ENCODE data around the gene DENND1A. TPM values are rescaled to one million over a fixed set of nuclear protein-coding genes. Genes with fewer than 3 reads are reported as not detected.
A peak's percentile ranks its signal among the peaks of the same experiment; 100 is the strongest.

DENND1A gene
- total RNA-seq, 1 donor from 2014 or later: 6.9 TPM

DNA sequence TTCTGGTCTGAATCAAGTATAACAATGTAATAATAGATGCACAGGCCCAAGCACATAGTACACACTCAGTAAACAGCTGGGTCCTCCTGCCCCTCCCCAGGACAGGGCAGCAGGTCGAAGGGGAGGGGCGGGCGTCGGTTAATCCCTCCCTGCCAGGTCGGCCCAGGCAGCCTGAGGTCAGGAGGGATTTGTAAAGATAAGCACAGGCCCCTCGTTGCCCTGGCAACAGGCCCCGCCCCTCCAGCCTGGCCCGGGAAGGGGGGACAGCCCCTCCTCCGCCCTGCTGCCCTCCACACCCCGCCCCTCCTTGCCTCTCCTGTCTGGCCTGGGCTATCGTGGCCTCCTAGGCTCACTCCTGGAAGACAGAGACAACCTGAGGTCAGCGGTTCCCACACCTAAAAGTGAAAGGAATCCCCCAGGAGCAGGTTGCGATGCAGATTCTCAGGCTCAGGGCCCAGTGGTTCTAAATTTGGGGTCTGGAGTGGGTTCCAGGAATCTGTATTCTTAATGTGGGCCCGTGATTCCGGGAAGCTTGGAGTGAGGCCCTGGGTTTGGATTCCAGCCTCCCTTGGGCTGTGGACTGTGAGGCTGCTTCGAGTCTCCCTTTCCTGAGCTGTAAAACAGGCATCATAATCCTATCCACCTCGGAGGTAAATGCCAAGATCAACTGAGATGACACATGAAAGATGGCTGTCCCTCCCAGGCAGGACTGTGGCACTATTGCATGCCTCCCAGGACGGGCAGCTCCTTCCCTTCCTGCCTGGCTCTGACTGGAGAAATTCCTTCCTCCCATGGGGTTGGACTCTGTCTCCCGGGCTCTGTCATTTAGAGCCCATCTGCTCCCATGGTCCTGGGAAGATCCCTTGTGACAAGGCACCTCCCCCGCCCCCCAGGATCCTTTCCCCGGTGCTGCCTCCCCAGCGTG, 569.5 kb downstream of the DENND1A start:
- no peak for DNase-seq (ENCODE audit: low read depth in 2 of 2)

DNA sequence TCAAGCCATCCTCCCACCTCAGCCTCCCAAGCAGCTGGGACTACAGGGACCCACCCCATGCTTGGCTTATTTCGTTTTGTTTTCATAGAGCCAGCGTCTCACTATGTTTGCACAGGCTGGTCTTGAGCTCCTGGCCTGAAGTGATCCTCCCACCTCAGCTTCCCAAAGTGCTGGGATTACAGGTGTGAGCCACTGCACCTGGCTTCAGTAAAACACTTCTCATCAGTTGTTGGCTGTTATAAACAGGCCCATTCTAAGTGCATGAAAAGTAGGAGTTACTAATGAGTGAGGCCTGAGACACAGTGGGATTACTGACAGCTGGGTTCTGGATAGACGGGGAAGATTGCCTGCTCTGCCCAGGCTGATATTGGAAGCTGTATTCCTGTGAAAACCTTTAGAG, 570.4 kb downstream of the DENND1A start:
- no peak for DNase-seq (ENCODE audit: low read depth in 2 of 2)

DNA sequence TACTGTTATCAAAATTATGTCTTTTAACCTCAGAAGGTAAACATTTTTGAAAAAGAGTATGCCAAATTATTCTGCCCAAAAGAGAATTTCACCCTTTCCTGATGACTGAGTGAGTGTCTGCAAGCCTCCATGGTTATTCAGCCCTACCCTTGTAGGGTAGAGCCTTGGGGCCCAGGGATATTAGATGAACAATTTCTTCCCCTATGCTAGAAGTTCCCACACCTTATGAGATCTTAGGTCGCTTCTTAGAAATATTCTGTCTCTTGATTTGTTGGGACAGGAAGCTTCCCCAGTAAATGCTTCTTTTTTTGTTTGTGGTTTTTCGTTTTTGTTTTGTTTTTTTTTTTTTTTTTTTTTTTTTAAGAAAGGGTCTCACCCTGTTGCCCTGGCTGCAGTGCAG, 570.8 kb downstream of the DENND1A start:
- DNase-seq (ENCODE audit: low read depth in 2 of 2): no peak

DNA sequence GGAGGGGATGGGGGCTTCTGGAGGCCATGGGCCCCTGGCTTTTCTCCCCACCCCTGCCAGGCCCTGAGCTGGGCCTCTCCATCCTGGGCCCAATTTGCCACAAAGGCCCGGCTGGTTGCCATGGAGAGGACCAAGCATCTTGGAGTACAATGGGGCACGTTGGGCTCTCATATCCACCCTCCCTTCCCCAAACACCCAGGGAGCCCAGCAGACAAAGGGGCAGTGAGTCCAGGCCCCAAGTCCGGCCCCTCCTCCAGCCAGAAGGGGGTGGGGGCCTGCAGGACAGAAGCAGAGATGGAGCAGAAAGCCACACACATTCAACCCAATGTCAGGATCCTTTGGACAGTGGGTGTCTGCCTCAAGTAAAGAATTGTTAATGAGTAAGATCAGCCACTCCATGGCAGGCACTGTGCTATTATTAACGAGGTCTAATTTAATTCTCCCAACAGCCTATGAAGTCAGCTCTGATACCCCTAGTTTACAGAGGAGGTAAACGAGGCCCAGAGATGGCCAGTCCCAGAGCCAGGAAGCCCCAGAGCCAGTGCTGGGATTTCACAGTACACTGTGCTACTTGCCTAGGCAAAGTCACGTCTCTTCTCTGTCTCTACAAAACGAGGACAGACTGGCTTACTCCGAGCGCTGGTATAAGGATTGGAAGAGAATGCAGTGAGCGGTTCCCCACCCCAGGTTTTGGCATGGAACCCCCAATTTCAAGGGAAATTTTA, 571.6 kb downstream of the DENND1A start:
- no peak for DNase-seq (ENCODE audit: low read depth in 2 of 2)

- DNase-seq (ENCODE audit: low read depth in 2 of 2): no peak
These were observed 572.2 kb downstream of the DENND1A start for GRCh38 chr9:123357743-123358059.

- no peak for DNase-seq (ENCODE audit: low read depth in 2 of 2)
These were observed 572.8 kb downstream of the DENND1A start for GRCh38 chr9:123356851-123357742.

GRCh38 chr9:123355761-123356431, 574.0 kb downstream of the DENND1A start, which contains the start of gene CRB2:
CRB2 (plus strand) TSS chr9:123356197; CDS start chr9:123356261, 64 bp downstream.
- DNase-seq (ENCODE audit: low read depth in 2 of 2): no peak

DNA sequence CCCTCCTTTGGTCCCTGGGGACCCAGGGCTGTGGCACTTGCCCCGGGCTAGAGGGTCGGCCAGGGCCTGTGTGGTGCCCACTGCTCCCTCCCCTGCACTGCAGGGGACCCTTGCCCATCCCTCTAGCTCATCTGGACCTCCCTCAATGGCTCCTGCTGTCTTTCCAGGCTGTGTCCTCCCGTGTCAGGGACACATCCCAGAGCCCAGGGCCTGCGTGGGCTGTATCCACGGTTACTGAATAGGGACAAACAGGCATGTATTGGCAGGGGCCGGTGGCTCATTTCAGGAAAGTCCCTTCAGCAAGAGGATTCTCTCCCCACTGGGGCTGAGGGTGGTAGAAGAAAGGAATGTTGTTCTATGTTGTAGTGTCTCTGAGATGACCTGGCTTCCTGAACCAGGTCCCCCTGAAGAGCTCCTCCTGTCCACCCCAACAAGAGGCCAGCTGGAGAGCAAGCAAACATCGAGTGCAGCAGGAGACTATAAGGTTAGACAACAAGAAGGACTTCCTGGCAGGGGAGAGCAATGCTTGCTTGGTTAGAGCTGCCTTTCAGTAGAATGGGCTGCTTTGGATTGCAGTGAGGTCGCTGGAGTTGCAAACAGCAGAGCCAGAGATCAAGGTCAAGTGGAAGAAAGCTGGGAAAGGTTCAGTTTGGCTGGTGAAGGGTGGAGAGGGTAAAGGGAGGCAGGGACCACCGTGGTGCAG, 575.0 kb downstream of the DENND1A start:
- no peak for DNase-seq (ENCODE audit: low read depth in 2 of 2)

- DNase-seq (ENCODE audit: low read depth in 2 of 2): peak; percentile 59 to 75
These were observed 575.8 kb downstream of the DENND1A start for GRCh38 chr9:123353984-123354591.

GRCh38 chr9:123353041-123353440, 576.9 kb downstream of the DENND1A start:
- DNase-seq (ENCODE audit: low read depth in 2 of 2): no peak

DNA sequence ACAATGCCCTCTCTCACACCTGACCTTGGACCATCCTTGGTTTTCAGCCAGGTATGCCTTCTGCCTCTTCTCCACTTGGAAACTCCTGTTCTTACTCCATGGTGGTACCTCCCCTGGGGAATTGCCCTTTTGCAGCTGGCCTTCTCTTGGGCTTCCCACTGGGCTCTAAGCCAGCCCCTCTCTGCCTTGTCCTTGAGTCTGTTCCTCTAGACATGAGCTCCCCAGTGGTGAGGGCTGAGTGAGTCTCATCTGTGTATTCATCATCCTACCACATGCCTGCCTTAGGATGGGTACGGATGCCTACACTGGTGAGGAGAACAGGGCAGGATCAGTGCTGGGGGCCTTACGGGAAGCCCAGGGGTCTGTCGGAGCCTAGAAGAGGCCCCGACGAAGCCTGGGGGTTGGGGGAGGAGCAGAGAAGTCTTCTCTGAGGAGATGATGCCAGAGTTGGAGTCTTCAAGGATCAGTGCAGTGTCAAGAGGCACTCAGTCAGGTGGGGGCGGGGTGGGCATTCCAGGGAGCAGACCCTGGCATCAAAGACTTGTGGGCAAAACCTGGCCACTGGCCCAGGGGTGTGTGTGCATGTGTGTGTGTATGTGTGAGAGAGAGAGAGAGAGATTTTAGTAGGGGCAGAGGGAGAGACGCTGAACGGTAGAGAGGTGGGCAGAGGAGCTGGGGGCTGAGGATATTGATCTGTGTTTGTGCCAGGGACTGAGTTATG, 579.2 kb downstream of the DENND1A start:
- DNase-seq (ENCODE audit: low read depth in 2 of 2): no peak

DNA sequence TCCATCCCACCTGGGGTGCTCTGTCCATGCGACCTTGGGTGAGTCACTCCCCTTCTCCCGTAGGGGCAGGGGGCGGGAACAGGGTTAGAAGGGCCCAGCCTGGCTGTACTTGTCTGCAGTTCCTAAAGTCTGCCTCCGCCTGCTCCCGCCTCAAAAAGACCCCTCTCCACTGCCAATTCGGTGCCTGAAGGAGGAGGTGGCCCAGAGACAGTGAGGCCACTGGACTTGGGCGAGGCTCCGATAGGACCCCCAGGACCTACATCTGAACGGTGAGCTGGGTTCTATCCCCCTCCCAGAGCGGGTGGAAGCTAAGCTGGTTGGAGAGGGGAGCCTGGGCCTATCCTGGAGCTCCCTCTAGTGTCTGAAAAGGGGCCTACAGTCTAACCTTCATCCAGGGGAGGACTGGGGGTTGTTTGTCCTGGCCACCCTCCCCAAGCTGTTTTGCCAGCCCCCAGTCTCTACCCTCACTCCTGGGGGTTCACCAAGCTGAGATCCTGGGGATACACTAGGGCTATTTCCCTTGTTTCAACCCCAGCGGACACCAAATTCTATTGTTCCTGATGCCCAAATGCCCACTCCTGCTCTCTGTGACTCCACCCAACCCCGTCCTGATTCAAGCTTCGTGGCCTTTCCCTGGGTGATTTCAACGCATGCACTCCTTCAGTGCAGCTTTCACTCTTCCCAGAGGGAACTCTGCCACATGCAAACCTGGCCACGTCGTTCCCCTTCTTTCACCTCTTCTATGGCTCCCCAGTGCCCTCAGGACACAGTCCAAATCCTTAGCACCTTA, 580.0 kb downstream of the DENND1A start:
- DNase-seq (ENCODE audit: low read depth in 2 of 2): peak; percentile 58 to 73

DNA sequence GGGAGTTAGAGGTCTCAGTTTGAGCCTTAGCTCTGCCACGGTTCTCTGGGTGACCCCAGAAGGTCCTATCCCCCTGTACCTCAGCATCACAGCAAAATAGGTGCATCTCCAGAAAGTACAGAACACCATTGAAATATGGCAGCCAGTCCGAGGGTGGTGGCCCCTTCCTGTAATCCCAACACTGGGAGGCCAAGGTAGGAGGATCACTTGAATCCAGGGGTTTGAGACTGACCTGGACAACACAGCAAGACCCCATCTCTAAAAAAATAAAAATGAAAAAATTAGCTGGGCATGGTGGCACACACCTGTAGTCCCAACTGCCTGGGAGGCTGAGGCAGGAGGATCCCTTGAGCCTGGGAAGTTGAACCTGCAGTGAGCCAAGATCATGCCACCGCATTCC, 580.9 kb downstream of the DENND1A start:
- DNase-seq (ENCODE audit: low read depth in 2 of 2): no peak

DNA sequence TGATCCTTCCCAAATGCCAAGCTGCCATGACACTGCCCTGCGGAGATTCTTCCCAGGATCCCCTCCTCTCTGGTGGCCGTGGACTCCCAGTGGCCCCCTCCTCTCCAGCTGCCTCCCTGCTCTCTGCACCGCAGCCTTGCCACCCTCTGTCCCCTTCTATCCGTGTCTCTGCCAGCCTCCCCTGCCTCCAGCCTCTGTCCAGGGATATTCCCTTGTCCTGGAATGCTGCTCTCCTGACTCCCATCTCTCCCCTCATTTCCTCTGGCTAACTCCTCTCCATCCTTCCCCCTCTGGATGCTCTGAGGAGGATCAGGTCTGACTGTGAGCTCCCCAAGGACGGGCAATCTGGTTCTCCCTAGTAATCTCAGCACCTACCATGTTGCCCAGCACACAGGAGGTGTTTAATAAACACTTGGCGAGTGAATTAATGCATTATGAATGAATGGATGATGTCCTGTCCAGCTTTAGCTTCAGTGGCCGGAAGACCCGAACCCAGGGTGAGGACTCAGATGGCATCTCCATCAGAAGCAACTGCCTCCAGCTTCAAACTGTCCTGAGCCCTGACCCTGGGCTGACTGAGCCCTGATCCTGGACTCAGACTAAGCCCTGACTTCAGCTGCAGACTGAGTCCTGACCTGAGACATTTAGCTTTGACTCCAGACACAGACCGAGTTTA, 581.5 kb downstream of the DENND1A start:
- DNase-seq (ENCODE audit: low read depth in 2 of 2): no peak

DNA sequence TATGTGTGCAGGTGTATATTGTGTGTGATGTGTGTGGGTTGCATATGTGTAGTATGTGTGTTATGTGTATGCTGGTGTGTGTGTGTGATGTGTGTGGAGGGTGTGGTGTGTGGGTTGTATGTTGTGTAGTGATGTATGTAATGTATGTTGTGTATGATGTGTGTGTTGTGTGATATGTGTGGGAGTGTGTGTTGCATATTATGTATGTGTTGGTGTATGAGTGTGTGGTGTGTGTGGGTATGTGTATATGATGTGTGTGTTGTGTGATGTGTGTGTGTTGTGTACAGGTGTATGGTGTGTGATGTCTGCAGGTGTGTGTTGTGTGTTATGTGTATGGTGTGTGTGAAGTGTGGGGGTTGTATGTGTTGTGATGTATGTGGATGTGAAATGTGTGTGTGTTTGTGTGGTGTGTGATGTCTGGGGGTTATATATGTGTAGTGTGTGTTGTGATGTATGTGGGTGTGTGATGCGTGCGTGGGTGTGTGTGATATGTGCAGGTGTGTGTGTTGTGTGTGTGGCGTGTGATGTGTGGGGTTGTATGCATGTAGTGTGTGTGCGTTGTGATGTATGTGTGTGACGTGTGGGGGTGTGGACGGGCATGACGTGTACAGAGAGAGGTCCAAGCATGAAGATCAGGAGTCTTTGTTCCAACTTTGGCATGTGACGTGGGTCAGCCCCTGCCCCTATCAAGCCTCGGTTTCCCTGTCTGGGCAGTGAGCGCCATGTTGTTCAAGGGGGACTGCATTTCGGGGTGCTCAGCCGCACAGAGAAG, 582.5 kb downstream of the DENND1A start:
- no peak for DNase-seq (ENCODE audit: low read depth in 2 of 2)

DNA sequence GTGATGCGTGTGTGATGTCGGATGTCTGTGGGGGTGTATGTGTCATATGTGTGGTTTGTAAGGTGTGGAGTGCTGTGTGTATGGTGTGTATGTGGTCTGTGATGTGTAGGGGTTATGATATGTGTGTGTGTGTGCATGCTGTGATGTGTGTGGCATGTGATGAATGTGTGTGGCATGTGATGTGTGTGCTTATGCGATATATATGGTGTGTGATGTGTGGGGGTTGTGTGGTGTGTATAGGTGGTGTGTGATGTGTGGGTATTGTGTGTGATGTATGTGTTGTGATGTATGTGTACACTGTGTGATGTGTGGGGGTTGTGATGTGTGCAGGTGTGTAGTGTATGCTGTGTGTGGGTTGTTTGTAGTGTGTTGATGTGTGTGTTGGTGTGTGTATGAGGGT, 583.1 kb downstream of the DENND1A start:
- DNase-seq (ENCODE audit: low read depth in 2 of 2): no peak

DNA sequence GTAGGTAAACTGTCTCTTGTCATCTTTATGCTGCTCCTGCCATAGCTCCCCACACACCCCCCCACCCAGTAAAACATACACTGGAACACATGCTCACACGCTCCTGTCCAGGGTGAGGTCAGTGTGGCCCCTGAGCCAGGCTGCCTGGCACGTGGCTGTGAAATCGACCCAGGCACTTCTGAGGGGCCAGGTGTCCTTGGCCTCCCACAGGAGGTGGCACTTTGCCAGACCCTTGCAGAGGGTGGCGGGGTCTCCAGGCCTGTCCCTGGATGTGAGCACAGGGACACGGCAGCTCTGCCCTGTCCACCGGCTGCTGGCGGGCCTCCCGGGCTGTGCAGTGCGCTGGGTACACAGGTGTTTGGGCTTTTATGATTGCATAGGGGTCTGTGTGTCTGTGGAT, 583.9 kb downstream of the DENND1A start:
- DNase-seq (ENCODE audit: low read depth in 2 of 2): no peak

Measured in lung microvascular endothelial cell (primary cell).